Stimulated activated CD4-positive, alpha-beta T cell treated with anti-CD3 and anti-CD28 coated beads, Interleukin-1b, Interleukin-23, amount 100 ng/mL, for 4 hours (primary cell): Measurements from ENCODE around the gene PARVA.
A peak's percentile ranks its signal among the peaks of the same experiment; 100 is the strongest.

Experiments
- DNase-seq, 2 donors: peaks; one replicate each; pipeline ENCODE4 v3.0.0-alpha.2; 2020; ENCODE audit warnings: low read depth in 2 of 2

Gene PARVA

GRCh38 chr11:12376259-12377081, 901 bp upstream of the PARVA start:
- no peak for DNase-seq

- peak in 1 of 2 donors; percentile 6 for DNase-seq
Measured at GRCh38 chr11:12377824-12378593, 638 bp downstream of the PARVA start.

- DNase-seq = no peak
Measured at GRCh38 chr11:12380565-12381325, 3.4 kb downstream of the PARVA start.

- DNase-seq = no peak
Measured at GRCh38 chr11:12381875-12382274, 4.5 kb downstream of the PARVA start.

GRCh38 chr11:12382451-12382850, 5.1 kb downstream of the PARVA start:
- DNase-seq = no peak

- DNase-seq = no peak
Measured at GRCh38 chr11:12386309-12386708, 8.9 kb downstream of the PARVA start.

- no peak for DNase-seq
Measured at GRCh38 chr11:12386745-12387144, 9.4 kb downstream of the PARVA start.

GRCh38 chr11:12388173-12388572, 10.8 kb downstream of the PARVA start:
- DNase-seq = no peak

- DNase-seq = no peak
Measured at GRCh38 chr11:12388939-12389670, 11.7 kb downstream of the PARVA start.

- no peak for DNase-seq
Measured at GRCh38 chr11:12389676-12390657, 12.6 kb downstream of the PARVA start.

GRCh38 chr11:12390687-12391110, 13.3 kb downstream of the PARVA start:
- DNase-seq = no peak

- DNase-seq = no peak
Measured at GRCh38 chr11:12392672-12393071, 15.3 kb downstream of the PARVA start.

- no peak for DNase-seq
Measured at GRCh38 chr11:12393691-12394090, 16.3 kb downstream of the PARVA start.

- DNase-seq = no peak
Measured at GRCh38 chr11:12394601-12395000, 17.2 kb downstream of the PARVA start.

- DNase-seq = no peak
Measured at GRCh38 chr11:12395333-12395732, 18.0 kb downstream of the PARVA start.

GRCh38 chr11:12397931-12398334, 20.6 kb downstream of the PARVA start:
- DNase-seq = no peak

- DNase-seq = no peak
Measured at GRCh38 chr11:12399355-12399754, 22.0 kb downstream of the PARVA start.

GRCh38 chr11:12402025-12402424, 24.7 kb downstream of the PARVA start:
- DNase-seq = no peak

GRCh38 chr11:12402691-12403120, 25.3 kb downstream of the PARVA start:
- no peak for DNase-seq
